Stimulated activated CD8-positive, alpha-beta memory T cell treated with anti-CD3 and anti-CD28 coated beads, Interleukin-12 subunit alpha, Interleukin-12 subunit beta, amount 100 ng/mL, for 24 hours (primary cell): ENCODE data around the gene ADAP1.

Experiments
- DNase-seq: peaks from one replicate; pipeline ENCODE4 v3.0.0-alpha.2; 2020; ENCODE audit errors: extremely low read depth

The ADAP1 gene

DNA sequence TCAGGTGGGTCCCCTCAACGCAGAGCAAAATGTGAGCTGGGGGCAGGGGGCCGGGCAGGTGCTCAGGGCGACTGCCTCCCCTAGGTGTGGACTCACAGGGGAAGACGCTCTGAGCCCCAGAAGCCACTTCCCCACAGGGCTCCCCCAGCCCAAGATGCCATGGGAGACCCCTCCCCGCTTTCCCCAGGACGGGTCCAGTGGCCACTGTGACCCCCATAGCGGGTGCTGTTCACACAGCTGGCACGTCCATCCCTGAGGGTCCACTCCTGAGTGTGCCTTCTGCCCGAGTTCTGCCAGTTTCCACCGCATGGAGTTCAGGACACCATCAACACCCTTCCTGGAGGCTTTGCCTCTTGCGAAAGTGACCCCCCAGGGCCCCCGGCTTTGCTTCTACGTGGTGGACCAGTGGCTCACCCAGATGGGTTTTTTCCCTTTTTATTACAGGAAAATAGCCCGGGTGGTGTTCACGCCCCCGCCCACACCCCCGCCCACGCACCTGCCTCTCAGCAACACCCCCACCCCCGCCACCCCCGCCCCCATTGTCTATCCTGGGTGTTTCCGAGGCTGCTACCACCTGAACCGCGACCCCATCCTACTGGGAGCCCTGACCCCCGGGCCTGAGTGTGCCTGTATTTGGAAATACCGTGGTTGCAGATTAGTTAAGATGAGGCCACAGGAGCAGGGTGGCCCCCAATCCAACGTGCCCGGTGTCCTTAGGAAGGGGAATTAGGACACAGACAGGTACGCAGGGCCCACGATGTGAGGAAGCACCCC is 32.0 kb downstream of the ADAP1 start:
- DNase-seq, result no peak

DNA sequence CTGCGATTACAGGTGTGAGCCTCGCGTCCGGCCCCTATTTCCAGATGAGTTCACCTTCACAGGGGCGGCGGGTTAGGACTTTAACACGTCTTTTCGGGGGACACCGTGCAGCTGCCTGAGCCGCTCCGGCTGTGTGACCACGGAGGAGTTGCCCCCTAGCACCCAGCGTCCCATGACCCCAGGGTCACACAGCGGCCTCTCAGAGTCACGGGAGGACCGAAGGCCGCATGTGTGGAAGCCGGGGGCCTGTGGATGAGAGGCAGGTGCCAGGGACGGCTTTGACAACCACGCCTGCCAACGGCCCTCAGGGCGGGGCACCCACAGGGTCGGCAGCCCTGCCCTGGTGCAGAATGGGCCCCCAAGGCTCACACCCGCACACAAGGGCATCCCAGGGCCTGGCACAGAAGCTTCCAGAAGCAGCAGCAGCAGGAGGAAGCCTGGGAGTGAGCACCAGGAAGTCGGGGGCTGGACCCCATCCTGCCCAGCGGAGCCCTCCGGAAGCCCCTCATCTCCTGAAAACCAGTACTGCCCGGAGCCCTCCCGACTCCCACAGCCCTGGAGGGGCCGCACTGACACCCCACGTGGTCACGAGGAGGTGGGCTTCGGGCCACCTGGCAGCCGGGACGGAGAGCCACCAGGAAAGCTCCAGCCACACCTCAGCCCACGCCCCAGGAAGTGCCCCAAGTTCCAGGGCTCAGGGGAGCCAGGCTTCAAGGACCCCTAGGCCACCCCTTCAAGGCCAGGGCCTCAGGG is 32.7 kb downstream of the ADAP1 start:
- DNase-seq, result no peak

DNA sequence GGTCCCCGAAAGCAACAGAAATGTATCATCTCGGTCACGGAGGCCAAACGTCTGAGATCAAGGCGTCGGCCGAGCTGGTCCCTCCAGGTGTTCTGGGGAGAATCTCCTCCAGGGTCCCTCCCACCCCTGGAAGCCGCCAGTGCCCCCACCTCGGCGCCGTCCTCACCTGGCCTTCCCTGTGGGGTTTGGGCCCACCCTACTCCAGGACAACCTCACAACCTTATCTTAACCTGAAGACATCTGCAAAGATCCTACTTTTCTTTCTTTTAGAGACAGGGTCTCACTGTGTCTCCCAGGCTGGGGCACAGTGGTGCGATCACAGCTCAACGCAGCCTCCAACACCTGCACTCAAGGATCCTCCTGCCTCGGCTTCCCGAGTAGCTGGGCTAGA is 33.4 kb downstream of the ADAP1 start:
- DNase-seq, result no peak

DNA sequence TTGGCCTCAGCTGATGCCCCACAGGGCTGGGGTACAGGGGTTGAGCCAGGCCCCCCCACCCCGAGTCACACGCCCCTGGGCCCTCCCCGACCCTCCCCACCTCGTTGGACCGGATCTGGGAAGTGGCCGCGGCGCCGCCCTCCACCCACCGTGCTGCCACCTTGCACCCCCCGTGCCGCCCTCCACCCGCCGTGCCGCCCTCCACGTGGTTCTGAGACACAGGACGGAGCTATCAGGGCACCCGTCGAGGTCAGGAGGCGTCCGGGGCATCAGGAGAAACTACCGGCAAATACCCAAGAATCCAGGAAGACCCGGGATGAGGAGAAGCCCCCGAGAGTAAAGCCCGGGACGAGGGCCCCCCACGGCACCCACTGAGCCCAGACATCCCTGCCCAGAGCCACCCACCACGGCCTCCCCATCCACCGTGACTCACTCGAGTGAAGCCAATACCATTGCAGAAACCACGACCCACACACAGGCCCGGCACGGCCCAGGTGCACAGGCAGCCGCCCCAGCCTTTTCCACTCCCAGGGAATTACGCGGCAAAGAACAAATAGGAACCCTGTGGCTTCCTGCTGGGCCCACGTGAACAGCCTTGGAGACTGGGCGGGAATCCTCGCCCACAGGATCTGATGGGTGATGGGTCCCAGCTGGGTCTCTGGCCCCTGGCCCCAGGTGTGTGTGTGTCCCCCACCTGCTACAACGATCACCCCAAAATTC is 34.0 kb downstream of the ADAP1 start:
- DNase-seq, result no peak

DNA sequence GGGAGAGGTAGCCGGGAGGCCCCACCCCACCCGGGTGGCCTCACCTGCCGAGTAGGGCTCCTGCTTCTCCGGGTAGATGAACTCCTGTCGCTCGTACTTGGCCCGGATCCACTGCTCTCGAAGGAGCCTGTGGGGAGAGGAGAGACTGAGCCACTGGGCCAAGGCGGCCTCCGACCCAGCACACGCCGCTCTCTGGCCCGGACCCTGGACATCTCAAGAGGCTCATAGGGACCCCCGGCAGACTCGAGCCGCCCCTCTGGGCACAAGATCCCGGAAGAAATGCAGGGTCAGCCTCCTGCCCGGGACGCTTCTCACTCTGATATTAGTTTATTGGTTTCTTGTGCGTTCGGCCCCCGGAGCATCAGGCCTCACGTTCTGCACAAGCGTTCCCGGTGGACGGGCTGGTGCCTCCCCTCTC is 34.5 kb downstream of the ADAP1 start:
- no peak for DNase-seq

DNA sequence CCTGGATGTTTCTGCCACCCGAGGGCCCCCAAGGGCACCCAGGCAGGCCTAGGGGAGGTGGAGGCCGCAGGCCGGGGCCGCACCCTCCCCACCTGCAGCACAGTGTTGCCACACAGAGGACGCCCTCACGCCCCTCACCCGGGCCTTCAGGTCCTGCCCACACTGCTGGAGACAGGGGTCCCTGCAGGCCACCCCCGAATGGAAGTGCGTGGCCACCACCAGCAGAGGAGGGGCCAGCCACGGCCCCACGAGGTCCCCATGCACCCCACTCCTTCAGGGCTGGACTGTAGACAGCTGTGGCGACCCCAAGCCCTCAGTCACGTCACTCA is 35.4 kb downstream of the ADAP1 start:
- no peak for DNase-seq

DNA sequence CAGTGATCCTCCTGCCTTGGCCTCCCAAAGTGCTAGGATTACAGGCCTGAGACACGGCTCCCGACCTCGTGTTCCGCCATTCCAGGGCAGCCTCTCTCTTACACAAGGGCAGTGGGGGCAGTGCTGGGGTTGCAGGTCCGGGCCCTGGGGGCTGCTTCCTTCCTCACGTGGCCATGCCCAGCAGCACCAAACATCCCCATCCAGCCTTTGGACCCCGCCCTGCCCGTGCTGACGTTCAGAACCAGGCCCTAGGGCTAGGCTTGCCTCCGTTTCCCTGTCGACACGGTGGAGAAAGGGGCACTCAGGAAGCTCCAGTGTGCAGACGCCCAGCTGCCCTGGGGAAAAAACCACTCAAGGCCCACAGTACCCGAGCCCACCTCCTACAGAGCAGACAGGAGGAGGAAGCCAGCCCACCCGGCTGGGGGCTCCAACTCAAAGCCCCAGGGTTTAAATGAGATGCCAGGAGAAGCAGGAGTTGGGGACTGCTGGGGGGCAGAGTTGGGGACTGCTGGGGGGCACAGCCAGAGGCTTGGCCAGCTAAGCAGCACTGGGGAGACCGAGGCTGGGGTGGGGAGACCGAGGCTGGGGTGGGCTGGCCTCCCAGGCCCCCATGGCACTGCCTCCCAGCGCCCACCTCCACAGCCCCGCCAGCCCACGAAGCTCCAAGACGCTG is 35.9 kb downstream of the ADAP1 start:
- no peak for DNase-seq

DNA sequence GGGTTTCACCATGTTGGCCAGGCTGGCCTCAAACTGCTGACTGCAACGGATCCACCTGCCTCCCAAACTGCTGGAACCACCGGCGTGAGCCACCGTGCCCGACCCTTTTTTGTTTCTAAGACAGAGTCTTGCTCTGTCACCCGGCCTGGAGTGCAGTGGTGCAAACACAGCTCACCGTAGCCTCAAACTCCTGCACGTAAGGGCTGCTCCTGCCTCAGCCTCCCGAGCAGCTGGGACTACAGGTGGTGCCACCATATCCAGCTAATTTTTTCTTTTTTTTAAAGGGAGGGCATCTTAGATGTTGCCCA is 36.4 kb downstream of the ADAP1 start:
- DNase-seq, result no peak

DNA sequence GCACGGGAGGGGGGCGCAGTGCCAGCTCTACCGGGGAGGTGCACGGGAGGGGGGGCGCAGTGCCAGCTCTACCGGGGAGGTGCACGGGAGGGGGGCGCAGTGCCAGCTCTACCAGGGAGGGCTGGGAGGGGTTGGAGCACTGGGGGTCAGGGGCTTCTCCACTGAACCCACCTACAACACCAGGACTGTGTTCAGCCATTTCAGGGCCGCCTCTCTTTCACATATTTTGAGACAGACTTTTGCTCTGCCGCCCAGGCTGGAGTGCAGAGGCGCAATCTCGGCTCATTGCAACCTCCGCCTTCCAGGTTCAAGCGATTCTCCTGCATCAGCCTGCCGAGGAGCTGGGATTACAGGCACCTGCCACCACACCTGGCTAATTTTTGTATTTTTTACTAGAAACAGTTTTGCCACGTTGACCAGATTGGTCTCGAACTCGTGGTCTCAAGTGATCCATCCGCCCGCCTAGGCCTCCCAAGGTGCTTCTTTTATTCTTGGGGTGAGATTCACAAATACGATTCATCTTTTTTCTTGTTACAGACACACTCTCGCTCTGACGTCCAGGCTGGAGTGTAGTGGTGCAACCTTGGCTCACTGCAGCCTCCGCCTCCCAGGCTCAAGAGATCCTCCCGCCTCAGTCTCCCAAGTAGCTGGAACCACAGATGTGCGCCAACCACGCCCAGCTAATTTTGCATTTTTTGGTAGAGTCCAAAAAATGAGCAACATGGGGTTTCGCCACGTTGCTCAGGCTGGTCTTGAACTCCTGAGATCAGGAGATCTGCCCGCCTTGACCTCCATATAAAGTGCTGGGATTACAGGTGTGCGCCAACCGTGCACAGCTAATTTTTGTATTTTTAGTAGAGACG is 37.0 kb downstream of the ADAP1 start:
- DNase-seq, result no peak

DNA sequence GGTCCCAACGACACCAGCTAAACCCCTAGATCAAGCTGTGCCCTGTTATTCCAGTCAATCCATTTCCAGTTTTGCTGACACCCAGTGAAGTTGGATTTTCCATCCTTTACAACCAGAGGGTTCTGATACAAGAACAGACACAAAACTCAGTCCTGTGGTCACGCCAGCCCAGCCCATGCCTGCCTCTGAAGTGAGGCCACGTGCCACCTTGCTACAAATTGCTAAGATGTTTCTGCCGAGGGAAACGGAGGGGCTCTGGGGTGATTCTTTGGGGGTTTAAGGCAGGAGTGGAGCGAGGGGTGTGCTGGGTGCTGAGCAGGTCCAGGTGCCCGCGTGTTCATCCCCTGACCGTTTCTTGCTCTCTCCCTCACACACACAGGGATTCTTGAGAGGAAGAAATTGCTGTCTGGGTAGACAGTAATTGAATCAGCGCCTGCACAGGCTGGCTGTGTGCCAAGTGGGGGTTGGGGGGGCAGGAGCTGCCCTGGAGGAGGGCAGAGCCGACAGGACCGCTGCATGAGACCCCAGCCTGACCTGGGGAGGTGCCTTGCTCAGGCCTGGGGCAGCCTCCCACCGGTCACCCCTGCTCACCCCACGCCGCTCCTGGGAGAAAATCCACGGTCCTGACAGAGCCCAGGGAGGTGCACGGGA is 38.1 kb downstream of the ADAP1 start:
- no peak for DNase-seq

DNA sequence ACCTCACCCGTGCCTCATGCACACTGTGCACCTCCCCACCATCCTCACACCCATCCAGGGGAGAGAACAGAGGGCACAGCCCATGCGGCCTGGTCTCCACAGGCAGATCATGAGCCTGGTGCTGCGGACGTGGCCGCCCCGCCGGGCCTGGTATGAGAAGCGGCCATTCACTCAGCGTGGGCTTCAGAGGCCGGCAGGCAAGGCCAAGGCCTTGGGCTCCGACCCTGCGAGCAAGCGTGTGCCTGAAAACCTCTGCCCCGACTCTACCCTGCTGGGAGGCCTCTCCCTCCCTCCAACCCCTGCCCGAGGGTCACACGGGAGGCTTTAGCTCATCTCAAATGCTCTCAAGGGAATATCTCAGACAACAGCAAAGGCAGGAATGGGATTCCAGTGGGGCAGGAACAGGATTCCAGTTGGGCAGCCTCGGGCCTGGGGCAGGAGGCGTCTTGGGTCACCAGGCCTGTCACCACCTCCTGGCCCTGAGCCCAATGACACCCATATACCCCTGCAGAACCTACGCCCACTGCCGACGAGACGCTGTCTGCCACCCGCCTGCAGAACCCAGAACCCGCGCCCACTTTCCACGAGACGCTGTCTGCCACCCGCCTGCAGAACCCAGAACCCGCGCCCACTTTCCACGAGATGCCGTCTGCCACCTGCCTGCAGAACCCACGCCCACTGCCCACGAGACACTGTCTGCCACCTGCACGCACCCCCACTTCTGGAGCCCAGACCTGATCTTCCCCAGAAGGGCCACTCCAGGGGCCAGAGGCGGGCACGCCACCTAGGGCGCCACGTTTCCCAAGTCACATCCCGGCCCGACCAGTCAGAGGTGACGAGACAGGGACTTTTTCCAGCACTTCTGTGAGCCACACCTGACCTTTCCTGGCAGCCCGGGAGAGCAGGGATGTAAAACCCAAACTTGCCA is 38.9 kb downstream of the ADAP1 start:
- no peak for DNase-seq

DNA sequence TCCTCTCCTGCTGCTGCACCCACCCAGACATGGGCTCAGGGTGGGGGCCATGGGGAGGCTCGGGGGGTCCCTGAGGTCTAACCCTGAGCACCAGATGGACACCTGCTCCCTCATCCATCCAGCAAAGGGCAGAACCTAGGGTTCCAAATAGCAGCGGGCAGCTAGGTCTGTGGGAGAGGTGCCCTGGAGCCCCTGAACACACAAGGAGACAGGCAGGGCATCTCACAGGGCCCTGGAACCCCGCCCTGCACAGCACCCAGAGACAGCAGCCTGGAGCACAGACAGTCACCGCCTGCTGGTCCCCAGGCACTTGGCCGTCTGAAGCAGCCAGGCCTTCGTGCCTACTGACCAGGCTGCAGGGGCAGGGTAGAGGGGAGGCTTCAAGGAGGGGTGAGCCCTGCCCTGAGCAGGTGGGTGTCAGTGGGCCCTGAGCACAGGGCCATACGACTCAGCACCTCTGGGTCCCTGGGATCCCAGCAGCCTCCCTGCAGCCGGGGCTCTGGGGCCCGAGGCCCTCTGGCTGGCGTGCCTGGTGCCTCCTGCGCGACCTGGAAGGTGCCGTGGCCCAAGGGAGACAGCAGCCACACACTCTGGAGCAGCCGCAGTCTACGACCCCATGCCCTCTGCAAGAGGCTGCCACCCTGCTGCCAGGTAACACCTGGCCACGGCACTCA is 39.8 kb downstream of the ADAP1 start:
- DNase-seq, result no peak

DNA sequence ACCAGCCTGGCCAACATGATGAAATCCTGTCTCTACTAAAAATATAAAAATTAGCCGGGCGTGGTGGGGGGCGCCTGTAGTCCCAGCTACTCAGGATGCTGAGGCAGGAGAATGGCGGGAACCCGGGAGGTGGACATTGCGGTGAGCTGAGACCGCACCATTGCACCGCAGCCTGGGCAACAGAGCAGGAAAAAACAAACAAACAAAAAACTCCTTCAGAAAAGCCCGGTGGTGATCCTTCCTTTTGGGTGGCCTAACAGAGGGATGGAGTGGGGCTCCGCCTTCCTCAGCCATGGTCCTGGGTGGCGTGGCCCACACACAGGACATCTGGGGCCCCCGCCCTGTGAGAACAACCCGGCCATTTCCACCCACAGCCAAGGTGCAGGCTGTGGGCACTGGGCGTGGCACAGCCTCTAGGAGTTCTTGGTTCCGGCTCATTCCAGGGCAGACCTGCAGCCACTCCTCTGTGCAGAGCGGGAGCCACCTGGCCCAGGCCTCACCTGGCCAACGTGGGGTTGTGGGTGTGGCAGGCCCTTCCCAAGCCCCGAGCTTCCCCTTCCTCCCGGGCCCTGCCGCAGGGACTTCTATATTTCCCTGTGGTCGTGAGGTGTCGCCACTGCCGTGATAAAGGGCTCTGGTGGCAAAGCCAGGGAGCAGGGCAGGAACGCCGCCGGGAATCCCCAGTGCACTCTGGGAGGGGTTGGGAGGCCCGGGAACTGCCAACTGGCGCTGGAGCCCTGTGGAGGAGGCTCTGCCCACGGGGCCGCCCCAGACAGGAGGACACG is 40.6 kb downstream of the ADAP1 start:
- no peak for DNase-seq

DNA sequence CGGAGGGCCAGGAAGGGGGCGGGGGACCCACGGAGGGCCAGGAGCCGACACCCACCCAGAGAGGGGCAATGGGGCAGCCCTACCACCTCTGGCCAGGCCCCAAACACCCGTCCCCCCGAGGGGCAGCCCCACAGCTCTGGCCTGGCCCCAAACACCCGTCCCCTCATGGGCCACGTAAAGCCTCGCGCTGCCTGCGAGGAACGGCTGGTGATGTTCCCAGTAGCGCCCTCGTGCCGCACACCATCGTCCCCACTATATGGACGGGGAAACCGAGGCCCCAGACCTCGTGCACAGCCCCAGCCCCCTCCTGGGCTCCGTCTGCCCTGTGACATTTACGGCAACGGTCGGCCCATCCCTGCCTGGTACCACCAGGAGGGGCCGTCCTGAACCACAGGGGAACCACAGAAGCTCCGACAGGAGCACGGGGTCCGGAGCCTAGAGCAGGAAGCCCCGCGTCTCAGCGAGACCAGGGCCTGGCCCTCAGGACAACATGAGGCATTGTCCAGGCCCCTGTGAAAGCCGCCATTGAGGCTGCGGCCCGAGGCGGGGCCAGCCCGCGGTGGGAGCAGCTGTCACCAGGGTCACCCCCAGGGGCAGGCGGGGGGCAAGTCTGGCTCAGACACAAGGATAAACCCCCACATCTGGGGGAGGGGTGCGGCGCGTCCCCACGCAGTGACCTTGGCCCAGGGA is 42.5 kb downstream of the ADAP1 start:
- DNase-seq, result no peak

DNA sequence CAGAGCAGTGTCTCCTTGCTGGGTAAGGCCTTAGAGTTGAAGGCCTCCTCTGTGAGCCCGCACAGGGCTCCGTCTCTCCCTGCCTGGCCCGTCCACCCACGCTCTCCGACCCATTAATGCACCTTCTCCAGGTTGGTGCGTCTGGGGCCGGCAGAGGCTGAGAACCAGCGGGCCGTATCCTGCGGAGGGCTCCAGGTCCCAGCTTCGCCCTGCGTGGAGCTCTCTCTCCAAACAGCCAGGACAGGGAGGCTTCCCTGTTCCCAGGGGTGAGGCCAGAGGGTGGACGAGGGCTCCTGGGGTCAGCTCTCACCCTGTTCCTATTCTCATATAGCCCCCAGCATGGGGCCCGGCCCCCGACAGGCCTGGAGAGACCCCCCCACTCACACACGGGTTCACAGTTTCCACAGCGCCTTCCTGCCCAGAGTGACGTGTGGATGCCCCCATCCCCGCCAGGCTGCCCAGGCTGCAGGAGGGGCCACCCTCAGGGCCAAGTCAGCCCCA is 43.5 kb downstream of the ADAP1 start:
- no peak for DNase-seq

DNA sequence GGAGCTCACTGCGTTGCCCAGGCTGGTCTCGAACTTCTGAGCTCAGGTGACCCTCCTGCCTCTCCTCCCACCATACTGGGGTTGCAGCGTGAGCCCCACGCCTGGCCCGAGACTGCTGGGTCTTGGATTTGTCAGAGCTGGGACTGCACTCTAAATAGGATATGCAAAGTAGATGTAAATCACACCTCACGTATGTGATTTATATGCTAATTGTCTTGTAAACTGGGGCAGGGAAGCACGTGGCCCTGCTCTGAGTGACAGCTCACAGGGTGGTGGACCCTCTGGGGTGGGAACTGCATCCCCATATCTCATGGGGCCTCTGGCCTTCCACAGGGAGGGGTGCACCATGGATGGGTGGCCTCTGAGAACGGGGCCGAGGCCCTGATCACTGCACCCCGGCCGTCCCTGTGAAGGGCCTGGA is 44.0 kb downstream of the ADAP1 start:
- DNase-seq, result no peak
